ENCODE results near the gene HGS.

DNA sequence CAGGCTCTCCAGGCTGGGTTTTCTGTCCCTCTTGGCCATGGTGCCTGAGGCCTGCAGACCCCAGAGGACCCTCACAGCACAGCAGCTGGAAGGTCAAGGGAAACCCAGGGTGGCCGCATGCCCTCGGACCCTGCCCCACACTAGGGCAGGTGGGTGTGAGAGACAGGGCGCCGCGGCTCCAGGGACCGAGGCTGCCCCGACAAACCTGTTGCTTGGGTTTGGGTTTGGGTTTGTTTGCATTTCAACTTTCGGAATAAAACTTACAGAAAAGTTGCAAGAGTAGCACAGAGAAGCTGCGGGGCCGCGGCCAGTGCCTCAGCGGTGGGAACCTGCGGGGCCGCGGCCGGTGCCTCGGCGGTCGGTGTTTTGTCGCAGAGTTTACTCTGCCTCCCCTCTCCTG is 7.8 kb downstream of the HGS start:
- TF ChIP-seq ZNF274 (IDR thresholded peaks at IDR 0.05; ENCODE audit: low read depth, low read length) = no peak
- TF ChIP-seq SUZ12 (IDR thresholded peaks at IDR 0.05; ENCODE audit: extremely low read depth, insufficient read depth, insufficient read length) = no peak
- no peak for TF ChIP-seq YY1 (IDR thresholded peaks at IDR 0.05; ENCODE audit: insufficient read depth, insufficient read length)

All from NT2/D1 (cell line).